Kidney (tissue), 14 donors: Measurements from ENCODE around the gene IPP. TPM values are rescaled to one million over a fixed set of nuclear protein-coding genes. Genes with fewer than 3 reads are reported as not detected.

Source experiments
- DNase-seq, 5 donors: peaks; one replicate each; pipeline ENCODE4 v3.0.0-alpha.2; 2013 to 2020
- FAIRE-seq: peaks from 2 replicates; lab custom pipeline; 2012; peaks lifted over from hg19 to GRCh38; lab: Jason Lieb, UNC
- H3K27ac ChIP-seq, 2 donors: one replicate each; pipeline ENCODE4 v1.7.0; 2013; ENCODE audit warnings: low read depth in 2 of 2, low read length in 2 of 2, inconsistent platforms in 1 of 2
- H3K27me3 ChIP-seq: one replicate; pipeline ENCODE4 v1.7.1; 2013; ENCODE audit warnings: low read length, inconsistent platforms; ENCODE audit not compliant: control insufficient read depth, insufficient read depth
- H3K36me3 ChIP-seq, 3 donors: one replicate each; pipeline versions ENCODE4 v1.7.0 to v1.7.1; 2013; ENCODE audit warnings: low read length in 3 of 3, control low read depth in 1 of 3, inconsistent platforms in 1 of 3; ENCODE audit not compliant: insufficient read depth in 3 of 3, control insufficient read depth in 2 of 3
- H3K4me1 ChIP-seq, 3 donors: one replicate each; pipeline versions ENCODE4 v1.7.0 to v1.7.1; 2013; ENCODE audit warnings: low read length in 3 of 3, inconsistent platforms in 1 of 3, low read depth in 1 of 3; ENCODE audit not compliant: control insufficient read depth in 2 of 3, insufficient read depth in 2 of 3
- H3K4me3 ChIP-seq, 3 donors: one replicate each; pipeline versions ENCODE4 v1.7.0 to v1.8.1; 2013; ENCODE audit warnings: low read length in 3 of 3, control low read depth in 1 of 3, inconsistent platforms in 1 of 3
- H3K9ac ChIP-seq, 3 donors: one replicate each; pipeline versions ENCODE4 v1.7.0 to v1.7.1; 2013; ENCODE audit warnings: low read length in 3 of 3, control low read depth in 1 of 3, inconsistent platforms in 1 of 3
- H3K9me3 ChIP-seq, 3 donors: one replicate each; pipeline versions ENCODE4 v1.7.0 to v1.7.1; 2013; ENCODE audit warnings: low read length in 3 of 3, control low read depth in 1 of 3, inconsistent platforms in 1 of 3; ENCODE audit not compliant: control insufficient read depth in 2 of 3, insufficient read depth in 1 of 3
- intact Hi-C: fragments of 100-400 bp; cut with DNase I; formaldehyde crosslinking; loops from one replicate; pipeline ENCODE4 v1.11.1; 2022
- polyA plus RNA-seq: library from polyadenylated mRNA; stranded (reverse); fragments of 350-450 nt; fragmentation: Illumina TruSeq; extraction: RNeasy Lipid Tissue Mini Kit (QIAGEN cat#74804); gene quantifications from one replicate; pipeline ENCODE4 v1.2.3, GENCODE V29; 2014; ENCODE audit warnings: low read depth, low replicate concordance; ENCODE audit not compliant: insufficient read depth
- total RNA-seq: library from RNA; stranded (reverse); fragmentation: NEBNext Ultra II Directional; extraction: Animal tissue kit (Norgen Biotek cat#: 25700); gene quantifications from one replicate; pipeline ENCODE4 v1.2.1, GENCODE V29; 2021
- TF ChIP-seq, protein P1 (sequence below): IDR thresholded peaks from 3 replicates; pipeline ENCODE4 v1.5.1; 2012; ENCODE audit warnings: mild to moderate bottlenecking, moderate library complexity, borderline replicate concordance; ENCODE audit not compliant: insufficient read depth; ENCODE audit errors: extremely low read depth
- donor health status: control.
- donor health status: control.
- donor health status: control.
- donor health status: control.
- donor health status: control.
- donor health status: DM: yes; HTN: yes; CAD: no.
- donor health status: Normal renal cell carcinoma (clear cell type).

Gene IPP
- total and polyA plus RNA-seq, 2 donors from 2014 or later, result 6.3 to 20.0 TPM

DNA sequence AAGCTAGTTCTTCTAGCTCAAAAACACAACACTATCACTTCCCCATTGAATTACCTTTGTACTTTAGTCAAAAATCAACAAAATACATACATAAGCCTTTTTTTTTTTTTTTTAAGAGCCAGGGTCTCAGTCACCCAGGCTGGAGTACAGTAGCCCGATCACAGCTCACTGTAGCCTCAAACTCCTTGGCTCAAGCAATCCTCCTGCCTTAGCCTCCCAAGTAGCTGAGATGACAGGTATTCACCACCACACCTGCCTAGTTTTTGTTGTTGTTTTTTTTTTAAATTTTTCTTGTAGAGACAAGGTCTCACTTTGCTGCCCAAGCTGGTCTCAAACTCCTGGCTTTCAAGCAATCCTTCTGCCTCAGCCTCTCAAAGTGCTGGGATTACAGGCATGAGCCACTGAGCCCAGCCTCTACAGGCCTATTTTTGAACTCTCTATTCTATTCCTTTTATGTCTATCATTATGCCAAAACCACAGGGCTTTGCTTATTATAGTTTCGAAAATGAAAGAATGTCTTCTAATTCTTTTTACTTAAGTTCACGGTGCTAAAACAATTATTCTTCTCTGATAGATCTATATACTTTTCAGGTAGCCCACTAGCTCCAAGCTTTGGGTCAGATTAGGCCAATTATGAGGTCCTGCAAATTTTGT is 93.8 kb downstream of the IPP start:
- TF ChIP-seq, protein P1, sequence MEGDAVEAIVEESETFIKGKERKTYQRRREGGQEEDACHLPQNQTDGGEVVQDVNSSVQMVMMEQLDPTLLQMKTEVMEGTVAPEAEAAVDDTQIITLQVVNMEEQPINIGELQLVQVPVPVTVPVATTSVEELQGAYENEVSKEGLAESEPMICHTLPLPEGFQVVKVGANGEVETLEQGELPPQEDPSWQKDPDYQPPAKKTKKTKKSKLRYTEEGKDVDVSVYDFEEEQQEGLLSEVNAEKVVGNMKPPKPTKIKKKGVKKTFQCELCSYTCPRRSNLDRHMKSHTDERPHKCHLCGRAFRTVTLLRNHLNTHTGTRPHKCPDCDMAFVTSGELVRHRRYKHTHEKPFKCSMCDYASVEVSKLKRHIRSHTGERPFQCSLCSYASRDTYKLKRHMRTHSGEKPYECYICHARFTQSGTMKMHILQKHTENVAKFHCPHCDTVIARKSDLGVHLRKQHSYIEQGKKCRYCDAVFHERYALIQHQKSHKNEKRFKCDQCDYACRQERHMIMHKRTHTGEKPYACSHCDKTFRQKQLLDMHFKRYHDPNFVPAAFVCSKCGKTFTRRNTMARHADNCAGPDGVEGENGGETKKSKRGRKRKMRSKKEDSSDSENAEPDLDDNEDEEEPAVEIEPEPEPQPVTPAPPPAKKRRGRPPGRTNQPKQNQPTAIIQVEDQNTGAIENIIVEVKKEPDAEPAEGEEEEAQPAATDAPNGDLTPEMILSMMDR, result no peak
- no peak for DNase-seq
- intact Hi-C loops, result no loop called here
- Histone ChIP-seq H3K4me3 (no peak overlapping the region), H3K36me3 (peaks cover 7 to 66% (median 26%) of the 10 kb centered on the region in 3 donors), H3K27ac (no peak overlapping the region), H3K27me3 (no peaks in the 10 kb centered on the region), H3K4me1 (no peaks in the 10 kb centered on the region), H3K9me3 (no peaks in the 10 kb centered on the region), H3K9ac (no peak overlapping the region)
- no peak for FAIRE-seq

DNA sequence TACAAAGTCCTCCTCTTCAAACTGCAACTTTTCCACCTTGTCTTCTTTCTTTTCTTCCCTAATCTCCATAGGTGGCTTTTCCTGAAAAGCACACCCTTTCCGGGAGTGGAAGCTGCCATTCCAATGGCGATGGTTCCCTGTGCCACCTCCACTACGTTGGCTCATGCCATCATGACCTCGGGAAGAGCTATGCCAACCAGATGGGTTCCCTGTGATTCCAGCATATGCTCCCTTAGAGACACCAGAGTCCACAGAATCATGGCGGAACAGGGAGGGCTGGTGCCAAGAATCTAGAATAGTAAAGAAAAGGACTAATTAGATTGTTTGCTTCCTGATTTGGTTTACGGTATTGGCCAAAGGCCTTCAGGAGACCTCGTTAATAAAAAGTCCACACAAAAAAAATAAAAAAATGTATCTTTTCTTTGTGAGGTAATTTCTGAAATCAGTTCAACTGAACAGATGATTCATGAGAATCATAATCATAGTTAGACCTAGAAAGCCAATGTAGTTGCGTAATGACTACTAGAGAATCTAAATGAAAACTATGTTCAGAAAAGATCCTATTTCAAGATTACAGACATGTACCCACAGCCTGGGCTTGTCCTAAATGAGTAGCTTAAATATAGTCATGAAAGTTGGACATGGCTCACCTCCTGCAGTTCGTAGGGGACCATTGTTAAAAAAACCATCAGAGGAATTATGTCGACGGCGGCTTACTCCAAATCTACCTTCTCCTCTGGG is 95.7 kb downstream of the IPP start:
- TF ChIP-seq, protein P1, result no peak
- H3K9me3 ChIP-seq, result no peaks in the 10 kb centered on the region
- no peak overlapping the region for H3K4me3 ChIP-seq
- FAIRE-seq (no peak), DNase-seq (no peak)
- no peak overlapping the region for H3K9ac ChIP-seq
- intact Hi-C loops, result no loop called here
- no peaks in the 10 kb centered on the region for H3K4me1 ChIP-seq
- peaks cover 16 to 70% (median 34%) of the 10 kb centered on the region in 3 donors for H3K36me3 ChIP-seq
- H3K27me3 ChIP-seq, result no peaks in the 10 kb centered on the region
- no peak overlapping the region for H3K27ac ChIP-seq

Other genes starting within 250 kb of the IPP start
- gene PRDX1, start 228.8 kb downstream of the IPP start, total RNA-seq, result 452 TPM
- gene PRDX1, start 228.8 kb downstream of the IPP start, polyA plus RNA-seq, result 1,042 TPM
- gene AKR1A1, start 199.8 kb downstream of the IPP start, total RNA-seq, result 147 TPM
- gene AKR1A1, start 199.8 kb downstream of the IPP start, polyA plus RNA-seq, result 431 TPM
- 51.6 TPM for gene NASP, start 166.6 kb downstream of the IPP start, total RNA-seq
- 49.5 TPM for gene NASP, start 166.6 kb downstream of the IPP start, polyA plus RNA-seq
- 3.0 TPM for gene CCDC17, start 126.6 kb downstream of the IPP start, total RNA-seq
- gene CCDC17, start 126.6 kb downstream of the IPP start, polyA plus RNA-seq, result 1.0 TPM
- gene GPBP1L1, start 64.1 kb downstream of the IPP start, total RNA-seq, result 146 TPM
- 59.1 TPM for gene GPBP1L1, start 64.1 kb downstream of the IPP start, polyA plus RNA-seq
- gene TMEM69, start 62.5 kb downstream of the IPP start, total RNA-seq, result 23.1 TPM
- 21.7 TPM for gene TMEM69, start 62.5 kb downstream of the IPP start, polyA plus RNA-seq
- gene MAST2, start 53.0 kb upstream of the IPP start, total RNA-seq, result 17.9 TPM
- 7.6 TPM for gene MAST2, start 53.0 kb upstream of the IPP start, polyA plus RNA-seq